ELR (cell line): Measurements from ENCODE around the gene GRK6.
A peak's percentile ranks its signal among the peaks of the same experiment; 100 is the strongest.
"Not testable (repeated sequence)": the region's sequence is repeated elsewhere in the genome, so short reads cannot be mapped to it uniquely, and the experiment has no call there.

Source experiments
- DNase-seq: peaks from one replicate; pipeline ENCODE4 v3.0.0-alpha.2; 2015; ENCODE audit warnings: low read depth

The GRK6 gene

DNA sequence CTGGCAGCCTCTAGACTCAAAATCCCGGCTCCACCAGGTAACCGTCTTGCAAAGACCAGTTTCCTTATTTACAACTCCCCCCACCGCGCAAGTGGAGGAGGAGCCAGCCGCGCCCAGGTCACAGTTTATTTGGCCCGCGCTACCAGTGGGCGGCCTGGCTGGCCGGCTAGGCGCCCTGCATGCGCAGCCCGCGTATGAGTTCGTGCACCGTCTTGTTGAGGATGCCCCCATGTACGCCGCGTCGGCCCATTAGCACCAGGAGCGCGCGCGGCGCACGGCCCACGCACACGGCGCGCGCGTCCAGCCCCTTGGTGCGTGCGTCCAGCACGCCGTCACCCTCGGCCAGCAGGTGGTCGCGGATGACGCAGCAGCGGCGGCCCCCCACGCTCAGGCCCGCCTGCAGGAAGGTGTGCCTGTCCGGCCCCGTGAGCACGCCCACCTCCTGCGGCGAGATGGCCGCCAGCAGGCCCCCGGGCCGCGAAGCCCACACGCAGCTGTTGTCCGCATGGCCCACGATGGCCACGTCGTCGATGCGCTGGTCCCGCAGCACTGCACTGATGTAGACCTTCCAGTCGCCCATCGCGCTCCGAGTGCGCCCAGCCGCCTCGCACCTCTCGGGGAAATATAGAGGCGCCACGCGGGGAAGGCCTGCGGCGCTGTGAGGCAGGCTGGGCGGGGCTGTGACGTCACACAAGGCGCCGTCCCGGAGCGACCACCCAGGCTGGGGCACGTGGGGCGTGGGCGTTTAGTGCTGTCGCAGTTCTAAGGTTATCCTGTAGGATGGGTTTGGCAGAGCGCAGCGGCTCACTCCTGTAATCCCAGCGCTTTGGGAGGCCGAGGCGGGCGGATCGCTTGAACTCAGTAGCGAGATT, 26.2 kb upstream of the GRK6 start, which contains the start of gene PFN3:
Gene PFN3 (minus strand): TSS at position 665 of the 872 bp plus-strand sequence. CDS start 85 bp downstream, at position 580.
- peak; percentile 43 for DNase-seq

DNA sequence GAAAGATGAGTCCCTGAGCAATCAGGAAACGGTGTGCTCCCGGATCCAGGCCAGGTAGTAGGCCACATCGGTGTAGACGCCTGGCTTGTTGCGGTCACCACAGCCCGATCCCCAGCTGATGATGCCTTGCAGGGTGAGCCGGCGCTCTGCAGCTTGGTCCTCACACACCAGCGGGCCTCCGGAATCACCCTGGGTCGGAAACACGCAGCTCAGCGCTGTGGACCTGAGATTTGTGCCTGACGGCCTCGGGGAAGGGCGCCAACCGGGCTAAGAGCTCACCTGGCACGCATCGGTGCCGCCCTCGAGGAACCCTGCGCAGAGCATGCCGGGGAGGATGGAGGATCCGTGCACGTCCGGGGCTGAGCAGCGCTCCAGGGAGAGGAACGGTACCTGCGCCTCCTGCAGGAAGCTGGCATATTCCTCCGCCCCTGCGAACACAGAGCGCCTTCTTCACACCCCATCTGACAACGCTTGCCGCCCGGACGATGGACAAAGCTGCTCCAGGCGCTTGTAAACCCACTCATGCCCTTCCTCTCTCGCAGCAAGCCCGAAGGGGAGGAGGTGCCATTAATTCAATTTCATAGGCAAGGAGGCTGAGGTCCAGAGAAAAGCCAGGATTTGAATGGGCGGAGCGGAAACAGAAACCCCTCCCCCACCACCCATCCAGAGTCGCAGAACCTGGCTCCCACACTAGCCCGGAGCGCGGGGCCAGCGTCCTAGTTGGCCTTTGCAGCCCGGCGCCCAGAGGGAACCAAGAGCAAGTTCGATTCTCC, 24.0 kb upstream of the GRK6 start:
- DNase-seq = peak; percentile 72

DNA sequence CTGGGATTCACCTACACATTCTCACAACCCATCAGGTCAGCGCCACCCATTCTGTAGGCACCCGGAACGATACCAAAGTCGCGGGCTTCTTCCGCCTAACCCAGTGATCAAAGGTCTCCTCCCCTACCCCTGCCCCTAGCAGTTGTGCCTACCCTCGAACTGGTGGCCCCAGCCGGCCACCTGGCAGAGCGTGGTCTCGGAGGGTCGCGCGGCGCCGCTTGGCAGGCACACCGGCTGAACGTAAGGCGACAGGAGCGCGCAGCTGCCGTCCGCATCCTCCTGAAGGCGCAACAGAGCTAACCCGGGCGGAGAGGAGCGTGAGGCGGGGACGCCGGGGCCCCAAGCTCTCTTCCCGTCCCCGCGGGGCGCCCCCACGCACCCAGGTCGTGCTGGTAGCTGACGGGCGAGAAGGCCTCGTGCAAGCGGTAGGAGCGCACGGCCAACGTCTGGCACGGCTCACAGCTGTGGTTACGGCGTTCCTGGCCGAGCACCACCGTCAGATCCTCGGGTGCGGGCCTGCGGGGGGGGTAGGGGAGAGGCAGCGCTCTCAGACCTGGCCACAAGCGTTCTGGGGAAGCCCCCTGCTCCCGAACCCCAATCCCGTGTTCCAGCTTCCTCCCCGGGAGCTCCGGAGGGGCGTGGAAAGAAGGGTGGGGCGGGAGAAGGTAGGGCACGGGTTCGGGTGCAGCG, 23.2 kb upstream of the GRK6 start:
- peak; percentile 38 for DNase-seq

DNA sequence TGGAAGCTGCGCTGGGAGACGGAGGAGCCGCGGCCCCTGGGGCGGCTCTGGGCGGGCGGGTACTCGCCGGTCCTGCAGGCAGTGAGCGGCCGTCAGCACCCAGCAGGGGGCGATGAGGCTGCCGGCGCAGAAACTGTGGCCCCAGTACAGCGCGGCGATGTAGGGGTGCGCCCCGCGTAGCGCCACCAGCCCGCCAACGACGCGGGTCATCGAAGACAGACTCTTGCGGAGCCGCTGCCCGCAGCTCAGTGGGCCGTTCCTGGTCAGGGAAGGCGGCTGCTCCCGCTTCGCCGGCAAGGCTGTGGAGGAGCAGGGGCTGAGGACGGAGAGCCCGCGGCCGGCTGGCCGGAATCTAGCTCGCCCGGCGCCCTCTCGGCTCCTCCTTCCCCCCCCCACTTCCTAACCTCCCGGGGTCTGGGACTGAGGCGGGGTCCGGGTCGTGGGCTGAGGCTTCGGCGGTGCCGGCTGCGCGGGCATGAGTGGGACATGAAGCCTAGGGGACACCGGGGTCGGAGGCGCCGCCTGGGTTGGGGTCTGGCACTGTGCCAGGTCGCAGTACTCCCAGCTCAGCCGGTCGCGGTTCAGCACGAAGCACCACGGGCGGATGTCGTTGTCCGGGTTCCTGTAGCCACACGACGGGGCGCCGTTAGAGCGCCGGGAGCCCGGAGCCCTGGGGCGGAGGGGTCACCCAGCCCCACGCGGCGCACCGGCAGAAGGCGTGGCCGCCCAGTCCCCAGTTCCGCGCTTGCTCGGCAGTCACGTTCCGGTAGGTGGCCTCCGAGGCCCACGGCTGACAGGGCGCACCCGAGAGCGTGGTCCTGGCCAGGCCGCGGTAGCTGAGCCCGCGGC, 22.5 kb upstream of the GRK6 start:
- DNase-seq = peak; percentile 87

DNA sequence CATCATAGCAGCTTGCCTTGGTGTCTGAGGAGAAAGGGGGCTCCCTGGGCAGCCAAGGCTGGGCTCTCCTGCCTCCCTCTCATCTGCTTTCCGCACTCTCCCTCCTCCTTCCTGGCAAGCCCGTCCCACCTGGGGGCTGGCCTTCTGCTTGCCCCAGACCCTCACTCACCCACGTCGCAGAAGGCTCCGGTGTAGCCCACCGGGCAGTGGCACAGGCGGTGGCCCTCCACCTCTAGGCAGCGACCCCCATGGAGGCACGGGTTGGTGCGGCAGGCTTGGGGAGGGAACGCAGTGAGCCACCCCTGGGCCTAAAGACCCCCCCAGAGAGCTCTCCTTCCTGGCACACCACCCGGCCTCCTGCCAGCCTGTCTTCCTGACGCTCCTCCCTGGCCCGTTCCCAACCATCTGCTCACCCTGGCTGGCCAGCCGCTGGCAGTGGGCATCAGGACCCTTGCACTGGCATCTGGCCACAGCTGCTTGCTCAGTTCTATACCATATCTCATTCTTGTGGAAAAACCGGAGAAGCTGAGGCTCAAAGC, 21.8 kb upstream of the GRK6 start:
- no peak for DNase-seq

DNA sequence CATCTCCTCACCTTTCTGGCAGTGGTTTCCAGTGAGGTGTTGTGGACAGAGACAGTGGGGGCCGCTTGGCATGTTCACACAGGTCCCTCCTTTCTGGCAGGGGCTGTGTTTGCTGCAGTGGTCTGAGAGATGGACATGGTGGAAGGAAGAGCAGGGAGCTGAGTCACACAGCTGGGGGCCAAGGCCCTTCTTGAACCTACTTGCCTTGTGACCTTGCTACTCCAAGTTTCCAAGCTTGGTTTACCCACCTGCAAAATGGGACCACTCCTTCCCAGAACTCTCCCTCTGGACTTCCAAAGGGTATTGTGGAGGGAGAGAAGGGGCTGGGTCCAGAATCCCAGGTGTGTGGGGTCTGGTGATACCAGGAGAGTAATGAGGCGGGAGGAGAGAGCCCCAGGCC, 21.2 kb upstream of the GRK6 start:
- DNase-seq = no peak

DNA sequence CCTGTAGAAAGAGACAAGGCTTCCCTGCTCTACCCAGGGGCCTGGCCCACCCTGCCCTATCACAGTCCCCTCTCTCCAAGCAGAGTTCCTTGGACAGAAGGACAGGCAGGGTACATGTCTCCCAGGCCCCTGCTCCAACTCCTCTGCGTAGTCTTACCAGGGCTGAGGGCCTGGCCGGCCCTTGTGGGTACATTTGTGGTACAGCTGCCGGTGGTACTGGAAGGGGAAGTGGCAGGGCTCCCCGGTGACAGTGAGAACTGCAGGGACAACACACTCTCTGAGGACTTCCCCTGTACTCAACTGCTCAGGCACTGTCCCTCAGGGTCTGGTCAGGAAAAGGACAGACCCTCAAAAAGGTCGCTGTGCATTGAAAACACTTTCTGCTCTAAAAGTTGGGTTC, 20.7 kb upstream of the GRK6 start:
- no peak for DNase-seq

DNA sequence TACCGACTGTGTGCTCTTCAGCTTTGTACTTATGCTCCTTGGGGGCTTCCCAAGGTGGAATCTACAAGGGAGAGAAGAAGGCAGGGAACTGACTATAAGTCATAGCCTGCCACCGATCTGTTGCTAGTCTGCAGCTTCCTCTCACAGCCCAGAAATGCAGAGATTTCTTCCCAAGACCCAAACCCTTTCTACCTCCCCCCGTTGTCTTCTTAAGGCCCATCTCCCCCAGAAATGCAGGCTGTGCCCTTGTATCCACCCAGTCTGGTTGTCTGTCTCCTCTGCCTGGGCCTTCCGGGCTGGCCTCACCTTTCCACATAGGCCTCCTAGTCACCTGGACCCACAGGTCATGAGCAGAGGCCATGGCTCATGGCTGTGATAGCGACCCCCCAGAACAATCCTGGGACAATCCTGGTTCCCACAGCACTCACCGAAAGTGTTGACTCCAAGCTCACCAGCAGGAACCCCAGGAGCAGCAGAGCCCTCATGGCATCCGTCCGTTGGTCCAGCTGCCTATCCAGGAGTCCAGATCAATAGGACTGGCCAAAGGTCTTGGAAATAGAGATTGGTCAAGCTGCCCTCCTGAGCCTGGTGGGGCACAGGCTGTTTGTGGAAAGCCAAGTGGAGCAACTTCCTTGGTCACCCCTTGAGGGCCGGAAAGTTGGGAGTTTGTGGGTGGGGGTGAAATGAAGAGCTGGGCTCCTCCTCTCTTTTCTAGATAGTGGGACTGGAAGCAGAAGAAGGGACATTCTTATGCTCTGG, 17.3 kb upstream of the GRK6 start, which contains the start of gene F12:
Gene F12 (minus strand): TSS at position 522 of the 759 bp plus-strand sequence. CDS start 37 bp downstream, at position 485.
- DNase-seq = no peak

DNA sequence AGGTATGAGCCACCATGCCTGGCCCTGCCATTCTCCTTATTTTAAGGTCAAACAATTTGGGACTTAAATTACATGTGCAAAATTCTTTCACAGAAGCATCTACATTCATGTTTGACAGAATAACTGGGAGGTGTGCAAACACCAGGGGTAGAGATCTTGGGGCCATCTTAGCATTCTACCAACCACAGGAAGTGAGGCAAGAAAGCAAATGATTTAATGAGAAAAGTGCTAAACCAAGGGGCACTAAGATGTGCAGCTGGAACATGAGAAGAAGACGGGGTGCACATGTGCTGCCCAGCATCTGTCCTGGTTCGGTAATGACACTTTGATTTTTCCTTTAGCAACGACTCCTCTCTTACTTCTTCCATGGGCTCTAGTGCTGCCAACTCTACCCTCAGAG, 15.9 kb upstream of the GRK6 start:
- no peak for DNase-seq

DNA sequence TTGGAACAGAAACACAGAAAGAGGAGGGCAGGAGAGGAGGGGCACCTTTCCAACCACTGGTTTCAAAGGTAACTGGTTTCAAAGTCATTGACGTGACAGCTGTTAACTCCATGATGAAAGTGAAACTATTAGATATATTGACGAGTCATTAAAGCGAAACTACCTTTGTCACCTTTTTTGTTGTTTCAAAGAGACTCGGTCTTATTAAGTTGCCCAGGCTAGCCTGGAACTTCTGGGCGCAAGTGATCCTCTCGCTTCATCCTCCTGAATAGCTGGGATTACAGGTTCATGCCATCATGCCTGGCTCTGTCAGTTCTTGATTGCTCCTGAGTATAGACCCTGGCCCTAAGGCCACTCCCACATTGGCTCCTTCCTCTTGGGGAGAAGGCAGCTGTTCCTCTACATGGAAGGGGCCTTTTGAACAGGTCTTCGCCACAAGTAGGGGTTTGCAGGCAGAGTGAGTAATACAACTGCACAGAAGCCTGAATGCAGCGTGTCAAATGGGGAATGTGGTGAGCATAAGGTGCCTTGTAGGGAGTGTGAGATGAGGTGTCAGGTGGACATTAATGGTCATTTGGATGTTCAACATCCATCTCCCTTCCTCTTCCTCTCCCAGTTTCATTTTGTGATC, 13.8 kb upstream of the GRK6 start:
- DNase-seq = no peak

DNA sequence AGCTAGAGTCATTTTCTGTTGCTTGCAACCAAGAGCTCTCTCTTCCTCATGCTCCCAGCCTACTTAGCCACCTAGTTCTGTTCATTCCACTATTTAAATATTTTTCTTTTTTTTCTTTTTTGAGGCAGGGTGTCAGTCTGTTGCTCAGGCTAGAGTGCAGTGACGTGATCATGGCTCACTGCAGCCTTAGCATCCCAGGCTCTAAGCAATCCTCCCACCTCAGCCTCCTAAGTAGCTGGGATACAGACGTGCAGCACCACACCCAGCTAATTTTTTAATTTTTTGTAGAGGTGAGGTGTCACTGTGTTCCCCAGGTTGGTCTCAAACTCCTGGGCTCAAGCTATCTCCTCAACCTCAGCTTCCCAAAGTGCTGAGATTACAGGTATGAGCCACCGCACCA, 12.0 kb upstream of the GRK6 start:
- DNase-seq = no peak

DNA sequence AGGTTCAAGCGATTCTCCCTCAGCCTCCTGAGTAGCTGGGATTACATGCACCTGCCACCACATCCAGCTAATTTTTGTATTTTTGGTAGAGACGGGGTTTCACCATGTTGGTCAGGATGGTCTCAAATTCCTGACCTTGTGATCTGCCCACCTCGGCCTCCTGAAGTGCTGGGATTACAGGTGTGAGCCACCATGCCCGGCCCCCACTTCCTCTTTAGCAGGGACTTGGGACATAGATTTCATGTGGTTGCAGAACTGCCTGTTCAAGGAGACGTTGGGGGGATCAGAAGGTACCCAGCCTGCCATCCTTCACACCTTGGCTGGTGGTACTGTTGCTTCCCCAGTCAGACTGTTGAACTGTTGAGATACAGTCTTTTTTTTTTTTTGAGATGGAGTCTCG, 9.4 kb upstream of the GRK6 start:
- DNase-seq = not testable (repeated sequence)

DNA sequence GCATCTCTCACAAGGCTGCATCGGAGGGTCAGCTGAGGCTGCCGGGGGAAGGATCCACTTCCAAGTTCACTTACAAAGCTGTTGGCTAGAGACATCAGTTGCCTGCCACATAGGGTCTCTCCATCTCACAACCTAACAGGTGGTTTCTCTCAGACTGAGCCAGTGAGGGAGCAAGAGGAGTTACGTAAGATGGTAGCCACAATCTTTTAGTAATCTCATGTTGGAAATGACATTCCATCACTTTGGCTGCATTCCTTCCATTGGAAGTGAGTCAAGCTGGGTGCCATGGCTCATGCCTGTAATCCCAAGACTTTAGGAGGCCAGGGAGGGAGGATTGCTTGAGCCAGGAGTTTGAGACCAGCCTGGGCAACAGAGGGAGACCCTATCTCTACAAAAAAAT, 7.4 kb upstream of the GRK6 start:
- DNase-seq = peak; percentile 54

DNA sequence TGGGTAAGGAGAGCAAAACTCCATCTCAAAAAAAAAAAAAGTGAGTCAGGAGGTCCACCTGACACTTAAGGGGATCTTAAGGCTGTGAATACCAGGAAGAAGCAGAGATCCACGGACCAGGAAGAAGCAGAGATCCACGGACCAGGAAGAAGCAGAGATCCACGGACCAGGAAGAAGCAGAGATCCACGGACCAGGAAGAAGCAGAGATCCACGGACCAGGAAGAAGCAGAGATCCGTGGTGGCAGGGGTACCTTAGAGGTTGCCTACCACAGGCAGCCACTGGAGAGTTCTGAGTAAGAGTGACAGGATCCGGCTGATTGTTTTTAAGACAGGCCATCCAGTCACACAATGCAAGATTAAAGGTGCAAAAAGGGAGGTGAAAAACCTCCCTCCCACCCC, 6.0 kb upstream of the GRK6 start:
- not testable (repeated sequence) for DNase-seq

DNA sequence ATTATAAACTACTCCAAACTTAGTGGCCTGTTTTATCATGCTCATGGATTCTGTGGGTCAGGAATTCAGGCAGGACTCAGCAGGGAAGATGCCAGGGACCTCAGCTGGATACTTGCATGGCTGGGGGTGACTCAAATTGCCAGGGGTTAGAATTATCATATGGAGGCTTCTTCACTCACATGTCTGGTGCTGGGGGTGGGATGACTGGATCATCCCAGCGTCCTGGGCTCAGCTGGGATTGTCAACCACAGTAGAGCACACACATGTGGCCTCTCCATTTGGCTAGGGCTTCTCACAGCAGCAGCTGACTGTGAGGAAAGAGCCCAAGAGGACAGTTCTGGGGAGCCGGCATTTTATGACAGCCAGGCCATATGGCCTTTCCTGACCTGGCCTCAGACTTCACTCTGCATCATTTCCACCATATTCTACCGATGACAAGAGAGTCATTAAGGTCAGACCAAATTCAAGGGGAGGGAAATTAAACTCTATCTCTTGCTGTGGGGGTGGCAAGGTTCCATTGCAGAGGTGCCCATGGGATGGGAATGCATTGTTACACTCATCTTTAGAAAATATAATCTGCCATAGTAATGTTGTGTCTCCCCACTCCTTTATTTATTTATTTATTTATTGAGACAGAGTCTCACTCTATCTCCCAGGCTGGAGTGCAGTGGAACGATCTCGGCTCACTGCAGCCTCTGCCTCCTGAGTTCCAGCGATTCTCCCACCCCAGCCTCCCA, 5.2 kb upstream of the GRK6 start:
- peak; percentile 30 for DNase-seq

DNA sequence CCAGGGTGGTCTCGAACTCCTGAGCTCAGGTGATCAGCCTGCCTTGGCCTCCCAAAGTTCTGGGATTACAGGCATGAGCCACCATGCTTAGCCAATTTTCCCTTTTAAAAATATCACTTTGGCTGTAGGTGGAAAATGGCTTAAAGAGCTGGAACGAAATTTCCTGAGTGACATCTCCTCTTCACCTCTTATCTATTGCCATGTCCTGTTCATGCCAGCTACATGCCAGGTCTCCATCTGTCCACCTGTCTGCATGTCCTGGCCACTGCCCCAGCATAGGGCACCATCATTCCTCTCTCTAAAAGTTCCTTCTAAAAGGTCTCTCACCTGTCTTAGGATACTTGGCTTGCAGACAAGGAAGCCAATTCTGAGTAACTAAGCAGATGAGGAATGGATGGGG, 2.8 kb upstream of the GRK6 start:
- no peak for DNase-seq

DNA sequence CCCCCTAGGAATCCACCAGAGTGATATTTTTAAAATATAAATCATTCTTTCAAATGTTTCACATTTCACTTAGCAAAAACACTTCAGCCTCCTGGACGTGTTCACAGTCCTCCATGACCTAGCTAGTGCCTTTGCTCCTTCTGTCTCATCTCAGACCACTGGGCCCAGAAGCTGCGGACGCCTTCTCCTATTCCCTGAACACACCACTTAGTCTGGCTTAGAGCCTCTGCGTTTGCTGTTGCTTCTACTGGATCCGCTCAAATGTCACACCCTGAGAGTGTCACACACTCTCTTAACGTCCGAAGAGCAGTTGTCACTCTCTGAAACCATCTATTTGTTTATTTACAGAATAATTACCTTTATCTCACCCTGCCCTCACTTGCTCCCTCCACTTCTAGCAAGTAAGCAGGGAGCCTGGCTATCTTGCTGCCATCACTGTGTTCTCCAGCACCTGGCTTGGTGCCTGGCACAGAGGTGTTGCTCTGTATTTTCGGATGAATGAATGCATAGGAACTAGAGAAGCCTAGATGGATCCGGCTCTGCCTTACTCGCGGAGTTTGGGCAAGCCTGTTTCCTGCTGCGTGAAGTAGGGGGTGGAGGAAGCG, 1.2 kb upstream of the GRK6 start:
- DNase-seq = no peak

DNA sequence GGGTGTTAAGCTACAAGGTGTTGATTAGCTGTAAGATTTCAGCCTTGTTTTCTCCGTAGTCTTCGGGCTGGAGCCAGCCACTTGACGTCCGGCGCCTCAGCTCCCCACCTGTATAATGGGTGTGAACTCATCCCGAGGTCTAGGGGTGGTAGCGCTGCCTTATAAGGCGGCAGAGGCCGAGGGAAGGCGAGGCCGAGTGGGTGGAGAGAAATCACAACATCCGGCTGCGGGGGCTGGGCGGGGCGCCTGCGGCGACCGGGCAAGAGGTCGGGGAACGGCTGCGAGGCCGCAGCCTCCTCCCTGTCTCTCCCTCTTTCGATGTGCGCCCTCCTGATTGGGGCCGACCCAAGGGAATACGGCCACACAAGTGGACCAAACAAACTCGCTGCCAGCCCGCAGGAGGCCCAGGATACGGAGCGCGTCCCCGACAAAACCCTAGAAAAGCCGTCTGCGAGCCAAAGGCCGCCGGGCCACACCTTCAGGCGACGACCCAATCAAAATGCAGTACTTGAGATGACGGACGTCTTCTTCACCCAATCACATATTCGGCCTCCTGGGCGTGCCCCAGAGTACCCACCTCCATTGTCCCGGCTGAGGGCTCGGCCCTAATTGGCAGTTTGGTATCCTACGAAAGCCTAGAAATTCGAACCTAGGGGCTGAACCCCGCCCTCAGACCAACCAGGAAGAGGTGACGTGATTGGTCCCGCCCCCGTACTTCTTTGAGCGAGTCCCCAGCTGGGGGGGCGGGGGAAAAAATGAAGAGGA, 493 bp upstream of the GRK6 start:
- peak; percentile 100 for DNase-seq
